ENCODE results near the gene CUL2. TPM values are rescaled to one million over a fixed set of nuclear protein-coding genes. Genes with fewer than 3 reads are reported as not detected.
"Not testable (repeated sequence)": the region's sequence is repeated elsewhere in the genome, so short reads cannot be mapped to it uniquely, and the experiment has no call there.

Gene CUL2
- total RNA-seq, 2 donors from 2014 or later, result 7.3 to 8.0 TPM

DNA sequence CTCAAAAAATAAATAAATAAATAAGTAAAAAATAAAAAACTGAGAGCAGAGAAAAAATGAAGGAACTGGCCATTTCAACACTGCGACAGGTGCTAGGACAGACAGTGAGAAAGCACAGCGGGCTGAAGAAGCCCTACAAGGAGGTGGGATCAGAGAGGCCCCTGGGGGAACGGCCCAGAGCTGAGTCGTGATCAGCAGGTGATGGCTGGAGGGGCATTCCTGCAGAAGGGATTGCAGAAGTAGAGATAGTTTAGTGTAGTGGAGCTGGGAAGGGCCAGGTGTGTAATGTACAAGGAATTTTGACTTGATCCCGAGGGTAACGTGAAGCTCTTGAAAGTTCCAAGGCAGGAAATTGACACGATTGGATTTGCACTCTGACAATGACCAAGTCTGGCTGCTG lies 112.1 kb downstream of the CUL2 start:
- H3K4me3 ChIP-seq, result no peak overlapping the region
- no peak overlapping the region for H3K27ac ChIP-seq
- no peaks in the 10 kb centered on the region for H3K9me3 ChIP-seq
- ATAC-seq, result no peak
- H3K36me3 ChIP-seq (replicated peaks in 1 of 2; ENCODE audit: insufficient read depth in 1 of 2, low read depth in 2 of 2), result no peaks in the 10 kb centered on the region
- DNase-seq, result no peak
- intact Hi-C loops (cut with DNase I), result no loop called here
- WGBS, 2 donors, result 82 to 89% methylated on average over 7 of the region's 7 CpGs
- peaks cover 12% of the 10 kb centered on the region for H3K4me1 ChIP-seq
- TF ChIP-seq POLR2A (IDR thresholded peaks at IDR 0.05), result no peak
- TF ChIP-seq, protein P1, sequence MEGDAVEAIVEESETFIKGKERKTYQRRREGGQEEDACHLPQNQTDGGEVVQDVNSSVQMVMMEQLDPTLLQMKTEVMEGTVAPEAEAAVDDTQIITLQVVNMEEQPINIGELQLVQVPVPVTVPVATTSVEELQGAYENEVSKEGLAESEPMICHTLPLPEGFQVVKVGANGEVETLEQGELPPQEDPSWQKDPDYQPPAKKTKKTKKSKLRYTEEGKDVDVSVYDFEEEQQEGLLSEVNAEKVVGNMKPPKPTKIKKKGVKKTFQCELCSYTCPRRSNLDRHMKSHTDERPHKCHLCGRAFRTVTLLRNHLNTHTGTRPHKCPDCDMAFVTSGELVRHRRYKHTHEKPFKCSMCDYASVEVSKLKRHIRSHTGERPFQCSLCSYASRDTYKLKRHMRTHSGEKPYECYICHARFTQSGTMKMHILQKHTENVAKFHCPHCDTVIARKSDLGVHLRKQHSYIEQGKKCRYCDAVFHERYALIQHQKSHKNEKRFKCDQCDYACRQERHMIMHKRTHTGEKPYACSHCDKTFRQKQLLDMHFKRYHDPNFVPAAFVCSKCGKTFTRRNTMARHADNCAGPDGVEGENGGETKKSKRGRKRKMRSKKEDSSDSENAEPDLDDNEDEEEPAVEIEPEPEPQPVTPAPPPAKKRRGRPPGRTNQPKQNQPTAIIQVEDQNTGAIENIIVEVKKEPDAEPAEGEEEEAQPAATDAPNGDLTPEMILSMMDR (IDR thresholded peaks at IDR 0.05), result no peak
- no peaks in the 10 kb centered on the region for H3K27me3 ChIP-seq

DNA sequence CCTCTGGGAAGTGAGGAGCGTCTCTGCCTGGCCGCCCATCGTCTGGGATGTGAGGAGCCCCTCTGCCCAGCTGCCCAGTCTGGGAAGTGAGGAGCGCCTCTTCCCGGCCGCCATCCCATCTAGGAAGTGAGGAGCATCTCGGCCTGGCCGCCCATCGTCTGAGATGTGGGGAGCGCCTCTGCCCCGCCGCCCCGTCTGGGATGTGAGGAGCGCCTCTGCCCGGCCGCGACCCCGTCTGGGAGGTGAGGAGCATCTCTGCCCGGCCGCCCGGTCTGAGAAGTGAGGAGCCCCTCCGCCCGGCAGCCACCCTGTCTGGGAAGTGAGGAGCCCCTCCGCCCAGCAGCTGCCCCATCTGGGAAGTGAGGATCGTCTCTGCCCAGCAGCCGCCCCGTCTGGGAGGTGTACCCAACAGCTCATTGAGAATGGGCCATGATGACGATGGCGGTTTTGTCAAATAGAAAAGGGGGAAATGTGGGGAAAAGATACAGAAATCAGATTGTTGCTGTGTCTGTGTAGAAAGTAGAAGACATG lies 113.7 kb downstream of the CUL2 start:
- intact Hi-C loops (cut with DNase I), result not testable (repeated sequence)

DNA sequence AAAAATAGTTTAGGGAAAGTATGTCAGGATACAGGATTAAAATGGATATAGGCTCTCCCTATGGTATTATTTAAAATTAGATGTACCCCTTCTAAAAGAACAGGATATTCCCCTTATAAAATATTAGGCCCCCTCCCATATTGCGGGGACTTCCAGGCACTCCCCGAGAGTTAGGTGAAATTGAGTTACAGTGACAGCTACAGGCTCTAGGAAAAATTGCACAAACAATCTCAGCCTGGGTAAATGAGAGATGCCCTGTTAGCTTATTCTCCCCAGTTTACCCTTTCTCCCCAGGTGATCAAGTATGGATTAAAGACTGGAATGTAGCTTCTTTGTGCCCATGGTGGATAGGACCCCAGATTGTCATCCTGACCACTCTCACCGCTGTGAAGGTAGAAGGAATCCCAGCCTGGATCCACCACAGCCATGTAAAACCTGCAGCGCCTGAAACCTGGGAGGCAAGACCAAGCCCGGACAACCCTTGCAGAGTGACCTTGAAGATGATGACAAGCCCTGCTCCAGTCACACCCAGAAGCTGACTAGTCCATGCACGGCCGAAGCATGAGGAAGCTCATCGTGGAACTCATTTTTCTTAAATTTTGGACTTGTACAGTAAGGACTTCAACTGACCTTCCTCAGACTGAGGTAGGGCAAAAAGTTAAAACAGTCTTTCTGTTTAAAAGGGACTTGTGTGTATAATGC lies 115.6 kb downstream of the CUL2 start:
- H3K27me3 ChIP-seq; H3K36me3 ChIP-seq (replicated peaks in 1 of 2; ENCODE audit: insufficient read depth in 1 of 2, low read depth in 2 of 2); intact Hi-C loops (cut with DNase I); H3K4me3 ChIP-seq; H3K9me3 ChIP-seq; ATAC-seq; DNase-seq: not testable (repeated sequence)
- TF ChIP-seq, protein P1 (IDR thresholded peaks at IDR 0.05), result peak in 6 of 7 experiments; percentile 12 to 59 (median 36)
- 73 to 81% methylated on average over 6 to 8 of the region's 8 CpGs for WGBS, 2 donors
- Histone ChIP-seq H3K4me1 (peaks cover 35% of the 10 kb centered on the region), H3K27ac (peak overlapping the region; percentile 39 to 74 (median 57))

More for the DNA sequence above, 113.7 kb downstream of the CUL2 start:
- ATAC-seq; H3K36me3 ChIP-seq (replicated peaks in 1 of 2; ENCODE audit: insufficient read depth in 1 of 2, low read depth in 2 of 2); H3K9me3 ChIP-seq; H3K27me3 ChIP-seq; H3K27ac ChIP-seq; H3K4me3 ChIP-seq; DNase-seq: not testable (repeated sequence)
- peaks cover 27% of the 10 kb centered on the region for H3K4me1 ChIP-seq
- 95 to 96% methylated on average over 5 to 23 of the region's 29 CpGs for WGBS, 2 donors

DNA sequence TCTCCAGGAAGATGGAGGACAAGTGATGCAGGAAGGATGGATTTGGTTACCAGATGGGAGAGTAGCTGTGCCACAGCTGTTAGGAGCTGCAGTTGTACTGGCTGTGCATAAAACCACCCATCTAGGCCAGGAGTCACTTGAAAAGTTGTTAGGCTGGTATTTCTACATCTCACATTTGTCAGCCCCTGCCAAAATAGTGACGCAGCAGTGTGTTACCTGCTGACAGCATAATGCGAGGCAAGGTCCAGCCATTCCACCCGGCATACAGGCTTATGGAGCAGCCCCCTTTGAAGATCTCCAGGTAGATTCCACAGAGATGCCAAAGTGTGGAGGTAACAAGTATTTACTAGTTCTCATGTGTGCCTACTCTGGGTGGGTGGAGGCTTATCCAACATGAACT lies 116.4 kb downstream of the CUL2 start:
- peak; percentile 71 for ATAC-seq
- peaks cover 35% of the 10 kb centered on the region for H3K4me1 ChIP-seq
- peak overlapping the region; percentile 39 to 74 (median 57) for H3K27ac ChIP-seq
- H3K27me3 ChIP-seq; intact Hi-C loops (cut with DNase I); H3K4me3 ChIP-seq; H3K36me3 ChIP-seq (replicated peaks in 1 of 2; ENCODE audit: insufficient read depth in 1 of 2, low read depth in 2 of 2); H3K9me3 ChIP-seq: not testable (repeated sequence)
- TF ChIP-seq, protein P1 (IDR thresholded peaks at IDR 0.05), result peak in 1 of 7 experiments; percentile 4
- DNase-seq, result peak; percentile 81 to 92 (median 90)
- WGBS, 2 donors, result 13% methylated on average over 3 of the region's 3 CpGs; no CpG with 5 or more reads in 1 of the 2 donors

DNA sequence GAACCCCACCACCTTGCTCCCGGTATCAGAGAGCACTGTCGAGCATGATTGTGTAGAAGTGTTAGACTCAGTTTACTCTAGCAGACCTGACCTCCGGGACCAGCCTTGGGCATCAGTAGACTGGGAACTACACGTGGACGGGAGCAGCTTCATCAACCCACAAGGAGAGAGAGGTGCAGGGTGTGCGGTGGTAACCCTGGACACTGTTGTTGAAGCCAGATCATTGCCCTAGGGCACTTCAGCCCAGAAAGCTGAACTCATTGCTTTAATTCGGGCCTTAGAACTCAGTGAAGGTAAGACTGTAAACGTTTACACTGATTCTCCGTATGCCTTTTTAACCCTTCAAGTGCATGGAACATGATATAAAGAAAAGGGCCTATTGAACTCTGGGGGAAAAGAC lies 117.0 kb downstream of the CUL2 start:
- 72 to 75% methylated on average over 9 of the region's 9 CpGs for whole genome bisulfite sequencing, 2 donors
- ATAC-seq; H3K36me3 ChIP-seq (replicated peaks in 1 of 2; ENCODE audit: insufficient read depth in 1 of 2, low read depth in 2 of 2); H3K4me3 ChIP-seq; intact Hi-C loops (cut with DNase I); H3K9me3 ChIP-seq; DNase-seq; H3K27me3 ChIP-seq: not testable (repeated sequence)
- peak overlapping the region in 2 of 4 donors; percentile 52 to 74 for H3K27ac ChIP-seq
- H3K4me1 ChIP-seq, result peaks cover 35% of the 10 kb centered on the region

DNA sequence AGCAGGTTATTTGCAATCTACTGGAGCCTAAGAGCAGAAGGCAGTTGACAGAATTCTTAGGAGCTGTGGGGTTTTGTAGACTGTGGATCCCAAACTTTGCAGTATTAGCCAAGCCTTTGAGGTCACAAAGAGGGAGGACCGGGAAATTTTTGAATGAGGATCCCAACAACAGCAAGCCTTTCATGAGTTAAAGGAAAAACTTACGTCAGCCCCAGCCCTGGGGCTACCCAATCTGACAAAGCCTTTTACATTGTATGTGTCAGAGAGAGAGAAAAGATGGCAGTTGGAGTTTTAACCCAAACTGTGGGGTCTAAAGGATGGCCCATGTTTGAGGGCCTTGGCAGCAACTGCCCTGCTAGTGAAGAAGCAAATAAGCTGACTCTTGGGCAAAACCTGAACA lies 117.5 kb downstream of the CUL2 start:
- H3K9me3 ChIP-seq; intact Hi-C loops (cut with DNase I); H3K36me3 ChIP-seq (replicated peaks in 1 of 2; ENCODE audit: insufficient read depth in 1 of 2, low read depth in 2 of 2); H3K4me3 ChIP-seq; DNase-seq; H3K27me3 ChIP-seq; ATAC-seq: not testable (repeated sequence)
- Histone ChIP-seq H3K4me1 (peaks cover 37% of the 10 kb centered on the region), H3K27ac (peak overlapping the region in 1 of 4 donors; percentile 74)
- WGBS, 2 donors, result 63 to 65% methylated on average over 2 of the region's 2 CpGs

DNA sequence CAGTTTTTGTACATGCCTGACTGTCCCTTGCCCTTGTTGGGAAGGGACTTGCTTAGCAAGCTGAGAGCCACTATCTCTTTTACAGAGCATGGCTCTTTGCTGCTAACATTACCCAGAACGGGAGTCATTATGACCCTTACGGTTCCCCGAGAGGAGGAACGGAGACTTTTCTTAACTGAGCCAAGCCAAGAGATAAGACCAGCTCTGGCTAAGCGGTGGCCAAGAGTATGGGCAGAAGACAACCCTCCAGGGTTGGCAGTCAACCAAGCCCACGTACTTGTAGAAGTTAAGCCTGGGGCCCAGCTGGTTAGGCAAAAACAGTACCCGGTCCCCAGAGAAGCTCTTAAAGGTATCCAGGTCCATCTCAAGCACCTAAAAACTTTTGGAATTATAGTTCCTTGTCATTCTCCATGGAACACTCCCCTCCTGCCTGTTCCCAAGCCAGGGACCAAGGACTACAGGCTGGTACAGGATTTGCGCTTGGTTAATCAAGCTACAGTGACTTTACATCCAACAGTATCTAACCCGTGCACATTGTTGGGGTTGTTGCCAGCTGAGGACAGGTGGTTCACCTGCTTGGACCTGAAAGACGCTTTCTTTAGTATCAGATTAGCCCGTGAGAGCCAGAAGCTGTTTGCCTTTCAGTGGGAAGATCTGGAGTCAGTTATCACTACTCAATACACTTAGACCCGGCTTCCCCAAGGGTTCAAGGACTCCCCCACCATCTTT lies 118.4 kb downstream of the CUL2 start:
- WGBS, 2 donors, result 27 to 44% methylated on average over 10 to 12 of the region's 12 CpGs
- H3K27me3 ChIP-seq; intact Hi-C loops (cut with DNase I); H3K4me3 ChIP-seq; H3K36me3 ChIP-seq (replicated peaks in 1 of 2; ENCODE audit: insufficient read depth in 1 of 2, low read depth in 2 of 2); ATAC-seq; H3K9me3 ChIP-seq: not testable (repeated sequence)
- Histone ChIP-seq H3K27ac (peak overlapping the region in 2 of 4 donors; percentile 7 to 18), H3K4me1 (peaks cover 44% of the 10 kb centered on the region)
- peak; percentile 57 to 70 (median 68) for DNase-seq
